ENCODE results near the gene P2RY11. TPM values are rescaled to one million over a fixed set of nuclear protein-coding genes. Genes with fewer than 3 reads are reported as not detected.

P2RY11 gene
- total and polyA plus RNA-seq, 2 of the 4 experiments (the other 2 are of a cell fraction) = 0.54 to 4.5 TPM

DNA sequence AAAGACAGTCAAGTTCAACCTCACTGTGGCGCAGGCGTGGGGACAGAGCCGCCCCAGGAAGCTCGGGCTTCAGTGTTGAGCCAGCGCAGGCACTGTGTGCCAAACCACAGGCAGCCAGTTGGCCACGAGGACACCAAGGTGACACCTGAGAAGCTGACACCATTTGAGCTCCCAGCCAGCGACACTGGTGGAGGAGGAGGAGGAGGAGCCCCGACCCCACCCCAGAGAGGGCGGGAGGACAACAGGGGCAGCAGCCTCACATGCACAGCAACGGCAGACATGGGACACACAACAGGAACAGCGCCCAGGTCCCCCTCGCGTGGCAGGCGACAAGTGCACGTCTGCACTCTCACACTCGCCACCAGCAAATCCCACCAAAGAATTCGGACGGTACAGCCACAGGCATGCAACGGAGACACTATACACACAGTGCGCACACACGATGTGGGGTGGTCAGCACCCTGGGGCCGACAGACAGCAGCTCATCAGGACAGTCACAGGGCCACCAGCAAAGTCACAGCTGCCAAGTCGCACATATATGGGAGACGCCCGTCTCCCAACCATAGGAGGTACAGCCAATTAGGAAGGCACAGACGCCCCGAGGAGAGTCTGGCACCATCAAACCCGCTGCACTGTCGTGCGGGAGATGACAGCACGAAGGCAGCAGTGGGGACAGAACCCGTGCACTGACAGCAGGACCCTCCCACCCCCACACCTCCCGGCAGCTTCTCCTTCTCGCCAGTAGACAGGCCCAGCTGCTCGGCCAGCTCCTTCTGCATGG is 4.8 kb downstream of the P2RY11 start:
- Histone ChIP-seq H4K20me1 (ENCODE audit: insufficient read depth, low read length) (peaks cover 20% of the 10 kb centered on the region), H3K79me1 (ENCODE audit: low read depth in 1 of 2, low read length in 2 of 2) (peaks cover 11 to 43% of the 10 kb centered on the region in 2 experiments), H2AK9ac (replicated peaks; ENCODE audit: low read depth, low read length, poor library complexity) (peak overlapping the region; percentile 81), H3K23ac (ENCODE audit: low read depth, low read length) (no peak overlapping the region), H3K27me3 (ENCODE audit: control insufficient read depth, insufficient read depth, low read length) (no peaks in the 10 kb centered on the region), H4K91ac (ENCODE audit: insufficient read depth, low read depth, low read length) (no peak overlapping the region), H3K4ac (ENCODE audit: low read depth, low read length) (no peak overlapping the region), H4K5ac (ENCODE audit: low read depth, low read length) (no peak overlapping the region), H2BK20ac (ENCODE audit: low read depth, low read length) (no peak overlapping the region), H3K9me1 (ENCODE audit: insufficient read depth, low read length) (no peaks in the 10 kb centered on the region), H3K18ac (ENCODE audit: low read depth, low read length) (no peak overlapping the region), H2BK15ac (ENCODE audit: low read depth, low read length) (no peak overlapping the region), H3K36me3 (ENCODE audit: control insufficient read depth, insufficient read depth, low read length) (peaks cover 44% of the 10 kb centered on the region), H3K4me1 (ENCODE audit: control insufficient read depth, insufficient read depth, low read length) (peaks cover 7% of the 10 kb centered on the region), H2BK120ac (ENCODE audit: low read depth, low read length) (no peak overlapping the region), H3K9me3 (ENCODE audit: control insufficient read depth, insufficient read depth, low read length) (no peaks in the 10 kb centered on the region), H3K4me2 (ENCODE audit: low read depth, low read length) (no peak overlapping the region), H3K9ac (ENCODE audit: low read depth, low read length) (no peak overlapping the region), H3K4me3 (ENCODE audit: insufficient read depth, low read depth, low read length) (no peak overlapping the region), H3K27ac (ENCODE audit: insufficient read depth, low read length) (no peak overlapping the region), H4K8ac (ENCODE audit: low read depth in 2 of 2, low read length in 2 of 2) (no peak overlapping the region), H2BK5ac (ENCODE audit: low read depth, low read length, poor library complexity, severe bottlenecking) (no peak overlapping the region), H2AFZ (replicated peaks; ENCODE audit: low read length, poor library complexity) (peak overlapping the region; percentile 21), H3K14ac (replicated peaks; ENCODE audit: low read depth, low read length) (no peak overlapping the region), H3K56ac (ENCODE audit: extremely low read depth, insufficient read depth, low read length) (no peak overlapping the region), H2AK5ac (ENCODE audit: low read depth, low read length) (no peak overlapping the region)
- DNase-seq (no peak), ATAC-seq (ENCODE audit: low read depth) (no peak)
- BruUV-seq (replicated peaks) = no TSS peak
- CTCF ChIA-PET = interaction anchor here (0.7 kb wide), 1 partner anchor 18 kb away, joined by 3 read pairs; no protein-coding TSS in a partner anchor
- in situ Hi-C loops (cut with MboI; ENCODE audit: low sequenced_read_pairs) = no loop called here
- TF ChIP-seq NFE2L2 (IDR thresholded peaks at IDR 0.05; ENCODE audit: low read depth, low read length) (no peak), MAZ (IDR thresholded peaks at IDR 0.05; ENCODE audit: borderline replicate concordance, low read depth, low read length) (no peak), RCOR1 (IDR thresholded peaks at IDR 0.05; ENCODE audit: insufficient replicate concordance, low read length) (no peak), MAFK (IDR thresholded peaks at IDR 0.05; ENCODE audit: low read depth, low read length) (no peak), CHD1 (IDR thresholded peaks at IDR 0.05; ENCODE audit: low read depth, low read length) (no peak), MXI1 (IDR thresholded peaks at IDR 0.05; ENCODE audit: borderline replicate concordance, low read depth, low read length) (no peak)
- dilution Hi-C loops (cut with HindIII; ENCODE audit: low sequenced_read_pairs, unreplicated experiment) = no loop called here
- 93% methylated on average over 10 of the region's 35 CpGs; no CpG with 5 or more reads in 1 of the 2 experiments for WGBS, 2 experiments (ENCODE audit: extremely low coverage in 2 of 2, insufficient read length in 1 of 2)
- intact Hi-C loops (cut with micrococcal nuclease) = no loop called here
- POLR2A ChIA-PET (ENCODE audit: unreplicated experiment) = no interaction called here

Measured in IMR-90 (cell line).